HCT116 (cell line): ENCODE results near the gene EZH2. TPM values are rescaled to one million over a fixed set of nuclear protein-coding genes. Genes with fewer than 3 reads are reported as not detected.

Source experiments
- ATAC-seq: fragments of 200-7000 bp; cut with Tn5 transposase; 2 replicates; pipeline ENCODE4 v1.9.1; 2020; ENCODE audit warnings: mild to moderate bottlenecking, moderate library complexity
- BruUV-seq: library from RNA; stranded (reverse); fragments of 400-500 nt; replicated peaks from 2 replicates; lab custom pipeline; 2021; lab: Mats Ljungman, UMichigan
- CTCF ChIA-PET: fragments of 300-600 bp; sonication (Branson Sonifier 250); formaldehyde crosslinking; loops from one replicate; lab custom pipeline; 2021; ENCODE audit warnings: antibody characterized with exemption; lab: Charles Lee
- POLR2A ChIA-PET: fragments of 300-600, 350-600 bp; sonication (Branson Sonifier 250); formaldehyde crosslinking; loops from one replicate; lab custom pipeline; 2021; ENCODE audit warnings: antibody characterized with exemption; lab: Charles Lee
- RAD21 ChIA-PET, 2 experiments: fragments of 300-600 bp; sonication (Branson Sonifier 250); formaldehyde crosslinking; loops; one replicate each; lab custom pipeline; 2023; ENCODE audit warnings: low total read pairs in 2 of 2; ENCODE audit not compliant: uncharacterized antibody in 2 of 2, unreplicated experiment in 2 of 2, low non-redundant PET in 1 of 2; lab: Charles Lee
- DNase-seq: peaks from one replicate; pipeline ENCODE4 v3.0.0-alpha.2; 2010; ENCODE audit warnings: low read depth, low spot score
- H2AFZ ChIP-seq: fragments of 200-600 bp; shearing (Covaris generic), sonication (generic); 2 replicates; pipeline ENCODE4 v1.6.1; 2017; ENCODE audit warnings: low read depth, mixed run types, mixed read lengths, antibody characterized with exemption, low read length; ENCODE audit not compliant: poor library complexity, severe bottlenecking
- H3K27ac ChIP-seq: 2 replicates; pipeline ENCODE4 v1.5.1; 2012; ENCODE audit warnings: low read depth, low read length
- H3K27me3 ChIP-seq: fragments of 200-600 bp; sonication (generic); 2 replicates; pipeline ENCODE4 v1.6.1; 2016; ENCODE audit warnings: mixed run types, low read length, mixed read lengths; ENCODE audit not compliant: insufficient read depth
- H3K36me3 ChIP-seq, 2 experiments: fragments of 200-500 bp in 1 of 2; fragments of 200-600 bp in 1 of 2; sonication (Bioruptor generic) in 1 of 2; sonication (generic) in 1 of 2; 2 replicates each; pipeline versions ENCODE4 v1.5.1 to v1.6.1; 2014 to 2016; ENCODE audit warnings: low read length in 2 of 2, inconsistent platforms in 1 of 2, mixed read lengths in 1 of 2, mixed run types in 1 of 2; ENCODE audit not compliant: insufficient read depth in 2 of 2, control insufficient read depth in 1 of 2
- H3K4me1 ChIP-seq, 2 experiments: fragments of 200-600 bp in 1 of 2; sonication (generic) in 1 of 2; 2 replicates each; pipeline versions ENCODE4 v1.5.1 to v1.6.1; 2012 to 2017; ENCODE audit warnings: low read length in 2 of 2, inconsistent platforms in 1 of 2, mild to moderate bottlenecking in 1 of 2, mixed read lengths in 1 of 2, mixed run types in 1 of 2, moderate library complexity in 1 of 2; ENCODE audit not compliant: insufficient read depth in 2 of 2, control insufficient read depth in 1 of 2
- H3K4me2 ChIP-seq: fragments of 200-600 bp; sonication (generic); 2 replicates; pipeline ENCODE4 v1.6.1; 2017; ENCODE audit warnings: mixed run types, low read length, mixed read lengths
- H3K4me3 ChIP-seq, 2 experiments: fragments of 200-600 bp in 1 of 2; sonication (generic) in 1 of 2; replicated peaks in 1 of 2; 2 replicates each; pipeline ENCODE4 v1.5.1; 2011 to 2016; ENCODE audit warnings: low read length in 2 of 2, control low read depth in 1 of 2, low read depth in 1 of 2, mild to moderate bottlenecking in 1 of 2, mixed read lengths in 1 of 2, mixed run types in 1 of 2
- H3K79me2 ChIP-seq: fragments of 200-600 bp; sonication (generic); 2 replicates; pipeline ENCODE4 v1.6.1; 2017; ENCODE audit warnings: mild to moderate bottlenecking, mixed run types, low read length, moderate library complexity, mixed read lengths; ENCODE audit not compliant: insufficient read depth
- H3K9ac ChIP-seq: fragments of 200-600 bp; sonication (generic); 2 replicates; pipeline ENCODE4 v1.6.1; 2016; ENCODE audit warnings: low read length, mixed read lengths
- H3K9me2 ChIP-seq: fragments of 200-600 bp; sonication (generic), shearing (Covaris generic); 2 replicates; pipeline ENCODE4 v1.6.1; 2017; ENCODE audit warnings: mixed run types, mild to moderate bottlenecking, moderate library complexity; ENCODE audit not compliant: insufficient read depth
- H3K9me3 ChIP-seq, 2 experiments: fragments of 200-500 bp in 1 of 2; fragments of 200-600 bp in 1 of 2; sonication (Bioruptor generic) in 1 of 2; sonication (generic) in 1 of 2; 2 replicates each; pipeline ENCODE4 v1.6.1; 2014 to 2017; ENCODE audit warnings: low read length in 2 of 2, mixed read lengths in 2 of 2, inconsistent platforms in 1 of 2, low read depth in 1 of 2, mild to moderate bottlenecking in 1 of 2, mixed run types in 1 of 2, moderate library complexity in 1 of 2; ENCODE audit not compliant: control insufficient read depth in 1 of 2, insufficient read depth in 1 of 2
- H4K20me1 ChIP-seq: fragments of 200-600 bp; sonication (generic), shearing (Covaris generic); 2 replicates; pipeline ENCODE4 v1.6.1; 2017; ENCODE audit warnings: mixed run types, mild to moderate bottlenecking, moderate library complexity; ENCODE audit not compliant: insufficient read depth
- CBX3 ChIP-seq: IDR thresholded peaks from 2 replicates; pipeline ENCODE4 v1.6.1; 2012; ENCODE audit warnings: low read depth
- EGR1 ChIP-seq: IDR thresholded peaks from 2 replicates; pipeline ENCODE4 v1.6.1; 2012; ENCODE audit warnings: low read depth
- ELF1 ChIP-seq: IDR thresholded peaks from 2 replicates; pipeline ENCODE4 v1.6.1; 2012; ENCODE audit warnings: low read depth, borderline replicate concordance
- EZH2 ChIP-seq: fragments of 200-600 bp; sonication (generic); IDR thresholded peaks from 2 replicates; pipeline ENCODE4 v1.6.1; 2017; ENCODE audit warnings: antibody characterized with exemption, mixed run types
- FOSL1 ChIP-seq: IDR thresholded peaks from 2 replicates; pipeline ENCODE4 v1.6.1; 2012; ENCODE audit warnings: low read depth
- POLR2AphosphoS5 ChIP-seq: IDR thresholded peaks from 2 replicates; pipeline ENCODE4 v1.6.1; 2011; ENCODE audit warnings: mild to moderate bottlenecking, low read depth, low read length, moderate library complexity
- SIN3A ChIP-seq: IDR thresholded peaks from 2 replicates; pipeline ENCODE4 v1.6.1; 2012; ENCODE audit warnings: low read depth
- SP1 ChIP-seq: IDR thresholded peaks from 2 replicates; pipeline ENCODE4 v1.6.1; 2012; ENCODE audit warnings: low read depth
- TCF7L2 ChIP-seq: IDR thresholded peaks from 2 replicates; pipeline ENCODE4 v1.7.0; 2011; ENCODE audit warnings: borderline replicate concordance, inconsistent platforms; ENCODE audit not compliant: insufficient read depth, insufficient read length; ENCODE audit errors: extremely low read depth
- ZBTB33 ChIP-seq: IDR thresholded peaks from 2 replicates; pipeline ENCODE4 v1.6.1; 2011; ENCODE audit warnings: mild to moderate bottlenecking, low read length, moderate library complexity; ENCODE audit not compliant: insufficient replicate concordance; ENCODE audit errors: extremely low read depth
- ZFX ChIP-seq: fragments of 450-650 bp; IDR thresholded peaks from 2 replicates; pipeline ENCODE4 v1.6.1; 2017
- intact Hi-C: fragments of 100-400 bp; cut with micrococcal nuclease; formaldehyde crosslinking; loops from 2 replicates; pipeline ENCODE4 v1.10.0; 2022
- total RNA-seq: library from RNA; stranded (reverse); gene quantifications from one replicate; pipeline ENCODE4 v1.2.1, GENCODE V29; 2021; ENCODE audit not compliant: unreplicated experiment

Gene EZH2
- total RNA-seq, 1 experiment from 2014 or later = 55.2 TPM

- ATAC-seq (no peak), DNase-seq (no peak)
- intact Hi-C loops = no loop called here
- H3K36me3 ChIP-seq = no peaks in the 10 kb centered on the region
- H3K27ac ChIP-seq = no peak overlapping the region
- BruUV-seq = no TSS peak
- ChIA-PET POLR2A (no interaction called here), RAD21 (no interaction called here), CTCF (no interaction called here)
- 0 out of 4 replicates have a peak, but pooled peaks cover 0 to 7% of the 10 kb centered on the region in 2 experiments for H3K4me1 ChIP-seq
- H3K27me3 ChIP-seq = no peaks in the 10 kb centered on the region
- H3K4me3 ChIP-seq = no peak overlapping the region
- H3K79me2 ChIP-seq = peaks cover 98% of the 10 kb centered on the region
- no peak overlapping the region for H2AFZ ChIP-seq
- H3K9me2 ChIP-seq = no peaks in the 10 kb centered on the region
- TF ChIP-seq TCF7L2 (no peak), ELF1 (no peak), EZH2 (no peak), SIN3A (no peak), POLR2AphosphoS5 (no peak), ZFX (no peak), CBX3 (no peak), SP1 (no peak), ZBTB33 (no peak), EGR1 (no peak), FOSL1 (no peak)
- no peak overlapping the region for H3K4me2 ChIP-seq
- no peaks in the 10 kb centered on the region for H3K9me3 ChIP-seq
- H4K20me1 ChIP-seq = peaks cover 37% of the 10 kb centered on the region
- no peak overlapping the region for H3K9ac ChIP-seq
Observed at GRCh38 chr7:148865283-148865682, 18.8 kb downstream of the EZH2 start.
